ENCODE results near the gene VAV3.
"Not testable (repeated sequence)": the region's sequence is repeated elsewhere in the genome, so short reads cannot be mapped to it uniquely, and the experiment has no call there.

Gene VAV3

DNA sequence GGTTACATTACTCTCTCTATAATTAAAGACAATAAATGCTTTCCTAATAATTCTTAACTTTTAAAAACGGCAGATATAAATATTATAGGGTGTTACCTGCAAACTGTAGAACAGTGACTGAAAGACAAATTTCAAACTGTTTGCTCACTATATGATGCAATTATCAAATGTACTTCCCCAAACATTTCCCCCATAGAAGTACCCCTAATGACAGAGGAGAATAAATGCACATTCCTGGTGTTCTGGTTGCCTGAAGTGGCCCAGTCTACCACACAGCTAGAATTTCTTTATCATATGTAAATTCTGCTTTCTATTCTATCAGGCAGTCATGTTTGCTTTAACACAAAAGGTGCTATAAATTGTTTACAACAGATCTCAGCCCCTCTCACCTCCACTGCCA is 70.4 kb downstream of the VAV3 start:
- no peak for DNase-seq (ENCODE audit: low read depth in 3 of 3, low spot score in 1 of 3)

DNA sequence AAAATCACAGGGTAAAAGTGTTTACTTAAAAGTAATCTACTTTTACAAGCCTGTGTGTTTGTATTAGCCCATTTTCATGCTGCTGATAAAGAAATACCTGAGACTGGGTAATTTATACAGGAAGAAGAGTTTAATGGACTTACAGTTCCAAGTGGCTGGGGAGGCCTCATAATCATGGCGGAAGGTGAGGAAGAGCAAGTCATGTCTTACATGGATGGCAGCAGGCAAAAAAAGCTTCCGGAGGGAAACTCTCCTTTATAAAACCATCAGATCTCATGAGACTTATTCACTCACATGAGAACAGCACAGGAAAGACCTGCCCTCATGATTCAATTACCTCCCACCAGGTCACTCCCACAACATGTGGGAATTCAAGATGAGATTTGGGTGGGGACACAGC is 71.6 kb downstream of the VAV3 start:
- not testable (repeated sequence) for DNase-seq (ENCODE audit: low read depth in 3 of 3, low spot score in 1 of 3)

DNA sequence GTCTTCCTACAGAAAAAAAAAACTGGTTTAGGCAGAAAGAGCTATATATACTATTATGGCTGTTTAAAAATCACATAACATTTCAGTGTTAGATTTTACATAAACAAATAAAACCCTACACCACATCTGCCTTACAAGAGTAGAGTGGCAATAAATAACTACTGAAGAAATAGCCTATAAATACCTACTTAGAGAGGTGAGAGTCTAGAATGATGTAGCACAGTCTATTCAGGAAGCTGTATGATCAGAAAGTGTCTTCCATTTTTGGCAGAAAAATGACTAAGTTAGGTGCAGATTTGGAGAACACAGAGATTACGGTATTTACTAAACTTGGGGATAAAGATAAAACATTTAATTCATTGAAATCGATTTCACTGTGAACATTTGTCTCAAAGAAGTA is 75.5 kb downstream of the VAV3 start:
- DNase-seq (ENCODE audit: low read depth in 3 of 3, low spot score in 1 of 3) = no peak

DNA sequence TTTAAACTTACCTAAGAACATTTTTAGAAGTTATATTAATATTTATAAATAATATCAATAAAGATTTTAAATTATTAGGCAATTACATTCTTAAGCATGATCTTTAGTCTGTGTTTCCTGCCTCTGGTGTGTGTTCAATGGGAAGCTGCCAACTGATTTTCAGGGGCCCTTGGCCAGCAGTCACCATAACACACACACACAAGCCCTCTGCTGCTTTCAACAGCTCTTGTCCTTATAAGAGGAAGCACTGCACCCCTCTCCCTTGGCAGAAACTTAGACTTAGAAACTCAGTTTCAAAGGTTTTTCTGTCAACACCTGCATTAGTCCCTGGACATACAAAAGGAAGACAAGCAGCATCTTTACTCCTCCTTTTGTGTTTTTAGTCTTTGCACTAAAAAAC is 81.4 kb downstream of the VAV3 start:
- DNase-seq (ENCODE audit: low read depth in 3 of 3, low spot score in 1 of 3) = no peak

DNA sequence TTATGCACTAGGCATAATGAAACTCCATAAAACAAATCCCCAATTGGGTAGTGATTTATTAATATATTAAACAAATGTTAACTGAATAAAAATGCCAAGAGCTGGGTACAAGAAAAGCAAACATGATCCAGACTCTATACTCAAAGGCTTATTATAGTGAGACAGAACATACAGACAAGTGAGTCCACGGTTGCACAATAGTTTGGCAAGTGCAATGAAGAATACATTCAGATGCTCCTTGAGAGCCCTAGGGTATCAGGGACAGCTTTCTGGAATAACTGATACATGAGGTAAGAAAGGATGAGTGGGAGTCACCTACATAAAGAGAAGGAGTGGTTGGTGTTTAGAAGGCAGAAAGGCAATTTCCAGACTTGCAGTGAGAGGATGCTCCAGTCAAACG is 85.1 kb downstream of the VAV3 start:
- DNase-seq (ENCODE audit: low read depth in 3 of 3, low spot score in 1 of 3) = no peak

DNA sequence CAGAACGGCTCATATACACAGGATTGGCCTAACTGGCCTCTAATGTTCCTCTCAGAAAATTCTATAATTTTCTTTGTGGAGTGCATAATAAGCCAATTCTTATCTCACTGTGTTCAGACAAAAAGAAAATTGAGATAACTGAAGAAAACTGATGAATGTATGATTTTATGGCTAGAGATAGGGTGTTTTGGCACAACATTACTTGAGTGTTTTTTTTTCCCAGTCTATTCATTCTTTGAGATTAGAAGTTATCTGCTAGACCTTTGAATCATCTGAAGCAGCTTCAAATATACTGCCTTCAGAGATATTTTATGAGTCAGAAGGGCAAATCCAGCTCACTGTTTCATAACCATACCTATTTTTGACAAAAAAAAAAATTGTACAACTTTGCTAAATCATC is 85.6 kb downstream of the VAV3 start:
- DNase-seq (ENCODE audit: low read depth in 3 of 3, low spot score in 1 of 3) = no peak

DNA sequence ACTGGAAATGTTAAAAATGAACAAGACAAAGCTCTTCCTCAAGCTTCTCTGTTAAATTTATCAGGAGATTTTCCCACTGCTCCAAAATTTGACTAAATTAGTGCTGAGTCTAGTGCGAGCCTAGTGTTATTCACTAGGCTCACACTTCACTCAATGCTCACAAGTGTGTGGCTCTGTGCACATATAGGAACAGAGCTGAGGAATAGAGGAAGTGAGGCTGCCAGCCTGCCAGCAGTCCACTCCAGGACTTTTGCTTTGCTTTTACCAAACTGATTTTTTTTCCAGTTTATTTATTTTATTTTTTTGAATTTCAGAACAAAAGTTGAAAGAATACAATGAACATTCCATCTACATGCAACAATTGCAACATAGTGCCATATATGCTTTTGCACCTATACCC is 87.2 kb downstream of the VAV3 start:
- DNase-seq (ENCODE audit: low read depth in 3 of 3, low spot score in 1 of 3) = no peak

DNA sequence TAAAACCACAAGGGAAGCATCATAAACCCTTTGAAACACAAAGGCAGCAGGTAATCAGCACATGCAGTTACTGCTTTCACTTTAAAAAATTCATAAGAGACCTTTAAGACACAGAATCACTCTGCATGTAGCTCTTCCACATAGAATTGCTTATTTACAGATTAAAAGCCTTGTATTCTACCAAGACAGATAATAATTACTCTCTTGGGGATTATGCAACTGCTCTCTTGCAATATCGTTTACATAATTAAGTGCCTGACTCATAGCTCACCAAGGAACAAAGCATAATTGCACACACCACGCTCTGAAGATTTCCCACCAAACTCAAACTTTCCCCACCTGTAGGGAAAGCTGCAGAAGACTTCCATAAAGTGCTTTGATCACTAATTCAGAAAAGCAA is 87.9 kb downstream of the VAV3 start:
- DNase-seq (ENCODE audit: low read depth in 3 of 3, low spot score in 1 of 3) = no peak

DNA sequence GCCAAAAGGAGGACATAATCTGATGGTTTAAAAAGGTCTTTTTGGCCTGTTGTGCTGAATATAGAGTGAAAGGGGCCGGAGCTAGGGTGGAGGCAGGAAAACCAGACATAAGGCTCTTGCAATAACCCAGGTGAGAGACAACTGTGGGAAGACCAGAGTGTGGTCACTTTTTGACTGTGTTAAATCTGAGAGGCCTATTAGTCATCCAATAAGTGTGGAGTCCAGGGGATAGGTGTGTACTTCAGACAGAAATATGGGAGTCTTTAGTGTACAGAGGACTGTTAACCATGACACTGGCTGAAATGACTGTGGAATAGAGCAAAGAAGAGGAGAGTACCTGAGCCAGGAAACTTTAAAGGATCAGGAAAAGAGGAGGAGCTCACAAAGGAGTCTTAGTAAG is 89.3 kb downstream of the VAV3 start:
- DNase-seq (ENCODE audit: low read depth in 3 of 3, low spot score in 1 of 3) = no peak

DNA sequence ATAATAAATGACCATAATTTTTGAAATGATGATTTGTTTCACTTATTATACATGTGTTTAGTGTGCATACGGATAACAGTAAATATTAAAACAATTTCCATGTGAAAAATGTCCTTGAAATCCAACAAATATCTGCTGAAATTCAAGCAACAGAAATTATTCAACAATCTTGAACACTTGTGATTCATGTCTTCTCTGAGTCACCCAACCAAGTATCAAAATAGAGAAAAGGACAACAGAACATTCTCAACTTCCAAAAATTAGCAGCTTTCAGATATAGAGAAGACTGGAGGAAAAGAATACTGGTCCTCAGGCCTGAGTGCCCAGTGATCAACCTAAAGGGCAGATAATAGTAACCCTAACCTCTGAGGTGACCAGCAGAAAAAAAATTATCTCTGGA is 90.8 kb downstream of the VAV3 start:
- DNase-seq (ENCODE audit: low read depth in 3 of 3, low spot score in 1 of 3) = no peak

DNA sequence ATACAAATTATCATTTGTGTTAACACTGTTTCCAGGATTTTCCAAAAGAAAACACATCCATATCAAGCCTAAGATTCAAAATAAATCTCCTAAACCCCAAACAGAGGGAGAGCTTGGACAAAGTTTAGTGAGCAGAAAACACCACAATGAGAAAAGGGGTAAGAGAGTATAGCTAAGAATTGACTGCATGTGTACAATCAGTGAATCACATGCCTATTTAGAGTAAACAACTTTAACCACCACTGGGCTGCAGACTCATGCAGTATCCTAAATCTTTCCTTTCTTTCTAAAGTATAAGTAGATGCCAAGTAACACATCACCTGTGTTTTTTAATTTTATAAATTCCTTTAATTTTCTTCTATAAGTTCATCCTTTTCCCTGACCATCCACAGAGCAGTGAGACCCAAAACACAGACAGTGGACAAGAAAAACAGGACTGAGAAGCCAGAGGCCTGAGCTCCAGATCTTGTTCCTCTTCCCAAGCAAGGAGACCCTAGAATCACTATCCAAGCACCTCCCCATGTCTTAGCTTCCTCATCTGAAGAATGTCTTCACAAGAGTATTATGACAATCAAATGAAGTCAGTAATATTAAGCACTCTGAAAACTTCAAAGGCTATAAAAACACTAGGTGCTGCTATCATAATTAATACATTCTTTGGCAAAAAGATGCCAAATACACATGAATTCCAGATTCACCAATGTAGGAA is 93.1 kb downstream of the VAV3 start:
- no peak for DNase-seq (ENCODE audit: low read depth in 3 of 3, low spot score in 1 of 3)

DNA sequence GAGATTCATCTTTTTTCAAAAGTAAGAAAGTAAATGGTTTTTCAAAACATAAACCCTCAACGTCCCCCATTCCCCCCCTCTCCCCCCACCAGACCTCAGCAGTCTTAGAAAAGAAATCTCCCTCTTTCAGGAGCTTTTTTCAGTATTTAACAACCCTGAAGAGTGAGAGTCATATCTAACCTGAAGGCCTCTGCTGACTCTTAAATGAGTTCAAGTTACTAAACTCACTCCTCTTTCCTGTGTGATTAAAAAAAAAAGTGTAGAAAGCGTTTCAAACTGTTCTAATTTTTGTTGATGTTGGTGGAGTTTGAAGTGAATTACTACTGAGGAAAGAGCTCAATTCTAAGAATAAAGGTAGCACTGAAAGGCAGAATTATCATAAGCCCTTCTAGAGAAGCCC is 93.7 kb downstream of the VAV3 start:
- DNase-seq (ENCODE audit: low read depth in 3 of 3, low spot score in 1 of 3) = no peak

DNA sequence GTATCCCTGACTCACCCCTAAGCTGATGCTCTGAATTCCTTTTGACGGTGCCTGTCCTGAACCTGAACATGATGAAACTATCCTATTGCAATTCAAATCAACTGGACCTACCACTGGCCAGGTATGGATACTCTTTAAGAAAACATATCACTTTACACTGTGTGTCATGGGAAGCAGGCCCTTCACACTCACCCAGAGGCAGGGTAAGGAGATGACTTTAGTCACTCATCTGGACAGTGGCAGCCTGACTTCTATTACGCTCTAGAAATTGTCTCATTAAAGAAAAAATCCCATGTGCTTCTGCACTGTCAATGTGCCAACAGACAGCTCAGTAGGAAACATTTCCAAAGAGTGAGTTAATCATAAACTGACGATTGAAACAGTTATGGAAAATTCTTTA is 94.3 kb downstream of the VAV3 start:
- no peak for DNase-seq (ENCODE audit: low read depth in 3 of 3, low spot score in 1 of 3)

DNA sequence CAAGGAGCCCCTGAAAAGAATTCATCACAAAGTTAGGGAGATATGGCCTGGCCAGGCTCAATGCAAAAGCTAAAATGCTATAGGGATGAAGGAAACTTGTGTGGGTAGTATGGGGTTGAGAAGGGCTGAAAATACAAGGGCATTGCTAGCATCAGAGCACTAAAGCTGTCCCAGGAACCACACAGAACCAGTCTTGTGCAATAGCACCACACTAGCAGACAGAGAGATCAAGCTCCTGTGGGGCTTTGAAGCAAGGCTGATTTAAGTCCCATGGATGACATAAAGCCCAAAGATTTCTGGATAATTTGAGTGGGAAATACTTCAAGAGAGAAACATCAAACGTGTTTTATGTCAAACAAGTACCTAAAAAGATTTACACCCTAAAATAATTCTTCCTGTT is 97.1 kb downstream of the VAV3 start:
- DNase-seq (ENCODE audit: low read depth in 3 of 3, low spot score in 1 of 3) = no peak

DNA sequence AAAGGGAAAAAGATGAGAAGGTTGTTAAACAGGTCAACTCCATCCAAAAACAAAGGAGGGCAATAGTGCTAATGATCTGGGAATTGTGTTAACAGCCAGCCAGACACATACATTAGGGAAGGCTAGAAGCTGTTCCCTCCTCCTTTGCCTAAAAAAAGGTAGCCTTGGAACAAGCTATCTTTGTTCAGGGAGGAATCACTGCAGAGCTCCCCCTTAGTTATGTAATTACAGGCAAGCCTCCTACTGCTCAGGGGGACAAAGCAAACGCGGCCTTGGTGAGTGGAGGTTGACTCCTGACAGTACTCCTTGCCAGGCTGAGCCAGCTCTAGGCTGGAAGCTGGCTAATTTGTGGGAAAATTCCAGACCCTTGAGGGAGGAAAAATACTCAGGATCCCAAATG is 97.6 kb downstream of the VAV3 start:
- DNase-seq (ENCODE audit: low read depth in 3 of 3, low spot score in 1 of 3) = no peak

DNA sequence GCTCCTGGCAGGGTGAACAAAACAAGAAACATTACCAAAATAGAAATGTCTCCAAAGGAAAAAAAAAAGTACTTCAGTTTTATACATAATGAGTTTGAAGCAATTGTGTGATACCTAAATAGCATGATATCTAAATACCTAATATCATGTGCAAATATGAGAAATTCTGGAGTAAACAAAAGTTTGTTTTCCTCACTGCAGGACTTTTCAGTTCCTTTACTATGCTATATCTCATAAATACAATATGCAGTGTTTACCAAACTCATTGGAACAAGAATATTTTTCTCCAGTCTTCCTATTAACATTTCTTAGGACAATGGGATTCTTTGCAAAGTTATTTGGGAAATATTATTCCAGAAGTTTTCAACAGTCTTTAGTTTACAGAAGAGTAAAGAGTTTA is 98.1 kb downstream of the VAV3 start:
- no peak for DNase-seq (ENCODE audit: low read depth in 3 of 3, low spot score in 1 of 3)

DNA sequence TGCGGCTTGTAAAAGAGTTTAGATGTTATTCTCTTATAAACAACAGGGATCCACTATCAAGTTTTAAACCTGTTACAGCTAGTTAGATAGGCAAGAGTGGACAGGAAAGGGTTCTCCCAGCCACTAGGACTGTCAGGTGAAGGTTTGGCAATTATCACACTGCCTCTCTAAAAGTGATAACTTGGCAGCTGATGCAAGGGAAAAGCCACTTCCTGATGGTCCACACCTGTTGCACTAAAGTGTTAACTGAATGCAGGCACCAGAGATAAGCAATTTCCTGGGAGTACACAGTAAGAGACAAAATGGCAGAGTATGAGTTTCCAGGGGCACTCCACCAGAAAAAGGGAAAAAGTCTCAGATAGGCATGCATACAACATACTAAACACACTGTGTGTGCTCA is 99.4 kb downstream of the VAV3 start:
- DNase-seq (ENCODE audit: low read depth in 3 of 3, low spot score in 1 of 3) = no peak

DNA sequence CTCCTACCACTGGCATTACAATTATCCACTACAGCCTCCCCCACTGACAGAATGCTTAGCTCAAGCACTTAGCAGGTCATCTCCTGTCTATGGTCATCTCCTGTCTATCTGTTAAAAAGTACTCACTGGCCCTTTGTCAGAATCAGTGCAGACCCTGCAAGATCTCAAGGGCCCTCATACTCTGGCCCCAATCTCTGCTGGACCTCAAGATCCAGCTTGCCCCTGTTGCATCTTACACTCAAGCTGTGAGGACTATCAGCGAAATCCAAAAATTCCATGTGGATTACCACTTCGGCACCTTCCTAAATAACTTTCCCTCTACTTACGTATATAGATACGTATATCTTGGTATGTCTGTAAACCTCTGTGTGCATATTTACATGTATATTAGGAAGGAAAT is 101.6 kb downstream of the VAV3 start:
- DNase-seq (ENCODE audit: low read depth in 3 of 3, low spot score in 1 of 3) = no peak

DNA sequence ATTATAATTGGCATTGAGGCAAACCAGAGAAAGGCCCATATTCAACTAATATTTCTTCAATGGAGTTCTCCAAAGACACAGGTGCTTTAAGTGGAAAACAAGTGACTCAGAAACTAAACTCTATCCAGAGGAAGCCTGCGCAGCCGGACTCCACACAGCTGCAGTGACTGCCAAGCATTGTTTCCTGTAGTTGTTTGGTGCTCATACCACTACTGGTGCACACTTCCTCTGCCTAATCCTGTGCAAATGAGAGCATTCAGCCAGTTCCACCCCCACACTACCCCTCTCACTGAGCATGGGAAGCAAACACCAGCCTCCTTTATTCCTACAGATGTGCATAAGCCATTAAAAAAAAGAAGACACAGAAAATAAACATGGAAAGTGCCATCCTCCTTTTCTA is 102.9 kb downstream of the VAV3 start:
- DNase-seq (ENCODE audit: low read depth in 3 of 3, low spot score in 1 of 3) = no peak

DNA sequence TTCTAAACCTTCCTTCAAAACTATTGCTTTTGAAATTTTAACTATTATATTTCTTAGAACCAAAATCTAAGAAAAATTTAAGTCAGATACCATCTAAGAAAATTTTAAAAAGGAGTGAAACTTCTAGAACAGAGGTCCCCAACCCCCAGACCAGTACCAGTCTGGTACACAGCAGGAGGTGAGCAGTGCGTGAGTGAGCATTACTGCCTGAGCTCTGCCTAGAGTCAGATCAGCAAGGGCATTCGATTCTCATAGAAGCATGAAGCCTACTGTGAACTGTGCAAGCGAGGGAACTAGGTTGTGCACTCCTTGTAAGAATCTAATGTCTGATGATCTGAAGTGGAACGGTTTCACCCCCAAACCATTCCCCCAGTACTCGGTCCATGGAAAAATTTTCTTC is 106.7 kb downstream of the VAV3 start:
- DNase-seq (ENCODE audit: low read depth in 3 of 3, low spot score in 1 of 3) = no peak

DNA sequence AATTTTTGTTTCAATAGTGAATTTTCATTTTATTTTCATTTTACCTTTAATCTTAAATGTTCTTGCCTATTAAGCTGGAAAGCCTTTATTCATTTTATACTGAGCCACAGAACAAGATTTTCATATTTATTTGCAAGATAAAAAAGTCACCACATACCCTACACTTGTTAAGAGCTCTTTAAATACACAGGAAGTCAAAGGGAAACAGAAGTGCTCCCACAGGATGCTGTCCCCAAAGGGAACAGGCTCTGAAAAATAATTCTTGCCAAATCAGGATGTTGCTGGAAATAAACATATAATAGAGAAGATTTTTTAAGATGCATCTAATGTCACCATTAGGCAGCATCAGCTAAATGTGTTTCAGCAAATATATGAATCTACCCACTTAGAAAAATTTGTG is 113.6 kb downstream of the VAV3 start:
- DNase-seq (ENCODE audit: low read depth in 3 of 3, low spot score in 1 of 3) = no peak

DNA sequence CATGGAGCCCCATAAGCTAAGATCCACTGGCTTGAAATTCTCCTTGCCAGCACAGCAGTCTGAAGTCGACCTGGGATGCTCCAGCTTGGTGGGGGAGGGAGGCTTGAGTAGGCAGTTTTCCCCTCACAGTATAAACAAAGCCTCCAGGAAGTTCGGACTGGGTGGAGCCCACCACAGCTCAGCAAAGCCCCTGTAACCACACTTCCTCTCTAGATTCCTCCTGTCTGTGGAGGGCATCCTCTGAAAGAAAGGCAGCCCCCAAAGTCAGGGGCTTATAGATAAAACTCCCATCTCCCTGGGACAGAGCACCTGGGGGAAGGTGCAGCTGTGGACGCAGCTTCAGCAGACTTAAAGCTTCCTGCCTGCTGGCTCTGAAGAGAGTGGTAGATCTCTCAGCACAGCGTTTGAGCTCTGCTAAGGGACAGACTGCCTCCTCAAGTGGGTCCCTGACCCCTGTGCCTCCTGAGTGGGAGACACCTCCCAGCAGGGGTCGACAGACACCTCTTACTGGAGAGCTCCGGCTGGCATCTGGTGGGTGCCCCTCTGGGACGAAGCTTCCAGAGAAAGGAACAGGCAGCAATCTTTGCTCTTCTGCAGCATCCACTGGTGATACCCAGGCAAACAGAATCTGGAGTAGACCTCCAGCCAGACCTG is 120.3 kb downstream of the VAV3 start:
- DNase-seq (ENCODE audit: low read depth in 3 of 3, low spot score in 1 of 3) = not testable (repeated sequence)

DNA sequence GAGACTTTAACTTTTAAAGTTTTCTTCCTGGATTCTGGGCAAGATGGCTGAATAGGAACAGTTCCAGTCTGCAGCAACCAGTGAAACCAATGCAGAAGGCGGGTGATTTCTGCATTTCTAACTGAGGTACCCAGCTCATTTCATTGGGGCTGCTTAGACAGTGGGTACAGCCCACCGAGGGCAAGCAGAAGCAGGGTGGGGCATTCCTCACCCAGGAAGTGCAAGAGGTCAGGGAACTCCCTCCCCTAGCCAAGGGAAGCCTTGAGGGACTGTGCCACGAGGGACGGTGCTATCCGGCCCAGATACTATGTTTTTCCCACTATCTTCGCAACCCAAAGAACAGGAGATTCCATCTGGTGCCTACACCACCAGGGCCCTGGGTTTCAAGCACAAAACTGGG is 121.0 kb downstream of the VAV3 start:
- DNase-seq (ENCODE audit: low read depth in 3 of 3, low spot score in 1 of 3) = no peak
